ENCODE data around the gene VPS35.

The VPS35 gene

GRCh38 chr16:46606231-46606630 lies 82.7 kb downstream of the VPS35 start:
- no peak for DNase-seq
